GM10847 (cell line): Measurements from ENCODE around the gene ABCA2.

Experiments
- POLR2A ChIP-seq: IDR thresholded peaks from 2 replicates; pipeline ENCODE4 v1.6.1; 2011; ENCODE audit not compliant: insufficient read length; ENCODE audit errors: extremely low read depth

Gene ABCA2

GRCh38 chr9:137007816-137008270, 20.2 kb downstream of the ABCA2 start:
- no peak for TF ChIP-seq POLR2A

GRCh38 chr9:137007108-137007815, 20.8 kb downstream of the ABCA2 start:
- no peak for TF ChIP-seq POLR2A

GRCh38 chr9:137006116-137007003, 21.7 kb downstream of the ABCA2 start:
- no peak for TF ChIP-seq POLR2A

DNA sequence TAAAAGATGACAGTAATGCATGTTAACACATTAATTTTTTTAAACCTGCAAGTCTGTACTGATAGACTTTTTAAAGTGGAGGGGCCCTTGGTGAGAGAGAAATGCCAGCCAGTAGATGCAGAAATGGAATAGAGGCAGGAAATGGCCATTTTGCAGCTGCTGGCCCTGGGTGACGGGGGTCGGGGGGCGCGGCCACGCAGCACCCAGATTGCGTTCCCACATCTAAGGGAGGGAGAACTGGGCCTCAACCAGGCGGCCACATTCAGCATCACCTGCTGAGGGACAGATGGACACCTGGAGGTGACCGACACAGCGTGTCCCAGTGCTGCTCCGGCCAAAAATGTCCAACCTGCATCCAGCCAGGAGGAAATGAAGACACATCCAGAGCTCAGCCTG, 25.4 kb downstream of the ABCA2 start:
- no peak for TF ChIP-seq POLR2A

- no peak for TF ChIP-seq POLR2A
These were observed 26.0 kb downstream of the ABCA2 start for GRCh38 chr9:137001857-137002645.

DNA sequence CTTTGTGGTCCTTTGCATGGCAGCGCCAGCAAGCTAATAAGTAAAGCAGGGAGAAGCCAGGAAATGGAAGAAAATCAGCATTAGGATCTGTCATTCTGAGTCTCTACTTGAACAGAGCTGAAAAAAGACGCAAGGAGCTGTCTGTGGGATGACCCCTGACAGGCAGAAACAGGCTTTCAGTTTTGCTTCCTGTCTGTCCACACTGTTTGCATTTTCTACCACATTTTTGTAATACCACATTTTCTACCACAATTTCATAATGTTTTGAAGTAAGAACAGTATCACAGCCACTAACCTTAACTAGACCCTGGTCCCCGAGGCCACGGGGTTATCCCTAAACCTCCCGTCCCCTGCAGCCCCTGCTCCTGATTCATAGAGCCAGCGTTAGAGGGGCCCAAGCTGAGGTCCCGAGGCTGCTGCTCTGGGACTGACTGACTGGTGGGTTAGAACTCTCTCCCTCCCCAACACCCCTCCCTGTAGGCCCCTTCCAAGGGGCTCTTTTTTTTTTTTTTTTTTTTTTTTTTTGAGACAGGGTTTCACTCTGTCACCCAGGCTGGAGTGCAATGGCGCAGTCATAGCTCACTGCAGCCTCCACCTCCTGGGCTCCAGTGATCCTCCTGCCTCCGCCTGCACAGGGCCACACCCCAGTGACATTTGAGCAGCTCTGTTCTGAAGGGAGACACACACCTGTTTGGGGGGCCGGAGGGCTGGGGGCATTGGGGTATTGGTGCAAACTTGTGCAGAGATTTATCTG, 27.7 kb downstream of the ABCA2 start:
- TF ChIP-seq POLR2A: no peak

DNA sequence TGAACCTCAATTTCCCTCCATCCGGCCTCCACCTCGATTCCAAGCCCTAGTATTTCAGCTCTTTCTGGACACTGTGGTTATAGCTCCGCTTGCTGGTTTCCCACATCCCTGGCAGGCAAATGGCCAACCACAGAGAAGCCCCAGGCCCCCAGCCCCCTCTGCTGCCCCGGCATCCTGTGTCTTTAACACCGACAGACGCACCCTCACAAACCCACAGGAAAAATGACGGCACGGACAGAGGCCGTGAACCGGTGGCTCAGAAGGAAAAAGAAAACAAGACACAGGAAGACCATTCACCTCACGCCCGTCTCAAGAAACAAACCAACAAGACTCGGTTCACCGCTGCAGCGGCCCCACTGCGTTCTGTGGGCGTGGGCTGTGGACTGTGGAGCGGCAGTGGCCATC, 30.2 kb downstream of the ABCA2 start:
- no peak for TF ChIP-seq POLR2A

DNA sequence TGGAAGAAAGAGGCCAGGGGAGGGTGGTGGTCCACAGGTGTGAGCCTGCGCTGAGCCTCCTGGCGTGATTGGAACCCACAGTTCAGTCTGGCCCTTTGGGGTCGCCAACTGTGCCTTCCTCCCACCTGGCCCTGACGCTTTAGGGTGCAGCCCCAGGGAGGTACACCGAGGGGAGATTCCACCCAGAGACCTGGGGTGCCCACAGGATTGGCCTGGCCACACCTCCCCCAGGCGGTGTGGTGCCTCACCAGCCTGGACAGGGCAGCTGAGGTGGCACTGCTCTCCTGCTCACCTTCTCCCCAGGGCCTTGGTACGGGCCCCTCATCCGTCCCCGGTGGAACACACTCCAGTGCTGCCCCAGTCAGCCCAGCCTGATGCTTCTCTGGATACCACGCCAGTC, 30.7 kb downstream of the ABCA2 start:
- TF ChIP-seq POLR2A: no peak

GRCh38 chr9:136996361-136997292, 31.4 kb downstream of the ABCA2 start, which contains the start of gene CLIC3:
Gene CLIC3, minus strand, starts transcription at chr9:136996568. Its CDS starts 25 bp downstream, at chr9:136996543.
- TF ChIP-seq POLR2A: no peak

- no peak for TF ChIP-seq POLR2A
These were observed 32.2 kb downstream of the ABCA2 start for GRCh38 chr9:136995772-136996311.

GRCh38 chr9:136995362-136995761, 32.7 kb downstream of the ABCA2 start:
- no peak for TF ChIP-seq POLR2A

- TF ChIP-seq POLR2A: no peak
These were observed 33.2 kb downstream of the ABCA2 start for GRCh38 chr9:136994888-136995230.

DNA sequence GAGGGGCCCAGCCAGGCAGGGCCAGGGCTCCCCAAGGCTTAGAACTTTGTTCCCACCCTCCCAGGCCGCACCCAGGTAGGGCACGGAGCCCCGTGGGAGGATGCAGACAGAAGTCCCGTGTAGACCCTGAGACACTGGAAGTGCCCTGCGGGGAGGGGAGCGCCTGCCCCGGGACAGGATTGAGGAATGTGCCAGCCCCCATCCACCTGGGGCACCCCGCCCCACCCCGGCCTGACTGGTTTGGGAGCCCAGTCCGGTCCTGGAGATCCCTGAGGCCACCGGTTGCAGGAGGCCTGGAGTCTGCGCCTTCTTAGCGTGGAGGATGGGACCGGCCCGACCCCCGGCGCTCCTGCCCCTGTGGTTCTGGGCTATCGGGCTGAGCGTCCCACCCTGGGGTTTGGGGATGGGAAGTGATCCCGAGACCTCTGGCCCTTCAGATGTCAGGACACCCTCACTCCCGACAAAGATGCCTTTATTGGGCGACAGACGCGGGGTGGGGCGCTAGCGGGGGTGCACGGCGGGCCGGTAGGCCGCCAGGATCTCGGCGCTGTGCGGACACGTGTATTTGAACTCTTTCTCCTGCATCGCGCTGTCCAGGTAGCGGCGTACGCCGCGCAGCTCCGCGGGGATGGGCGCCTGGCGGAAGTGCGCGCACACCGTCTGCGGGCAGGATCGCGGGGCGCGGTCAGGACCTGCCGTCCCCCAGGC, 33.7 kb downstream of the ABCA2 start:
- no peak for TF ChIP-seq POLR2A
